ENCODE measurements around the gene SYMPK.
"Not testable (repeated sequence)": the region's sequence is repeated elsewhere in the genome, so short reads cannot be mapped to it uniquely, and the experiment has no call there.

Gene SYMPK

DNA sequence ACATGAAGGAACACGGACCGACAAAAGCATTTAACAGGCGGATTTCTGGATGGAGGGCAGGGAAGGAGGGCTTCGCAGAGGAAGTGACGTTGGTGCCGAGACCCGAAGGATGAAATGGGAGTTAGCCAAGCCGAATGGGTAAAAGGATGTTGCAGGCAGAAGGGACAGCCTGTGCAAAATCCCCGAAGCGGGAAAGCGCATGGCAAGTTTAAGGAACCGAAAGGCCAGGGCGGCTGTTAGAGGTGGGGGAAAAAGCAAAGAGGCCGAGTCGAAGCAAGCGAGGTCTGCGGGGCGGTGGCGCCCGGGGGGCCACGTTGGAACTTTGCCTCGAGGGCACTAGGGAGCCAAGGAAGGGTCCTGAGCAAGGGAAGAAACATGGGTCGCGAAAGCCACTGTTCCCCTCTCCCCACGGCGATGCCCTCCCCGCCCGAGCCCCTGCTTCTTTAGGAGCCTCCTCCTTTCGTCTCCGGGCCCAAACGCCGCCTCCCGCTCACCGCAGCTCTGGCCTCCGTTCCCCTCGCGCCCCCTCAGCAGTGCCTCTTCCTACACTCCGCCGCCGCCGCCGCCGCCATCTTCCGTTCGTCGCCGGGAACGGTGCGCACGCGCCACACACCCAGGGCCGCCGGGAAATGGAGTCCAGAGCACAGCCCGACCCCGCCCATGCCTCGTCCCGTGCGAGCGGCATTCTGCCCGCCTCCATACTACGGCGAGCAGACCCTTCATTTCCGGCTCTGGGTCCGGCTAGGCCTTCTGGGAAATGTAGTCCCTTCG is at the start of gene SYMPK:
TSS of gene SYMPK (minus strand) at position 584 of the 771 bp plus-strand sequence. CDS start 8,652 bp downstream, outside the sequence.
- DNase-seq, result peak; percentile 97

DNA sequence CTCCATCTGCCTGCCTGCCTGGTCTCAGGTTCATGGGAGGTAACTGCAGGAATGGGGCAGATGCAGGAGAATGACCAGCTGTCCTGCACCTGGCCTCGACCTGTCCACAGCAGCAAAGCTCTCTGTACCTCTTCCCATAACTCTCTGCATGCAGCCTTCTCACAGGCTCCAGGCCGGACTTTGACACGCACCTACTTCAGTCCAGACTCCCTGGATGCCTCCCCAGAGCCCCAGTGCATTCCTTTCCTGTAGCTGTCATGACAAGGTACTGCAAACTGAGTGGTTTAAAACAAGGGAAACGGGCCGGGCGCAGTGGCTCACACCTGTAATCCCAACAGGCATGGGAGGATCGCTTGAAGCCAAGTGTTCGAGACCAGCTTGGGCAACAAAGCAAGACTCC is 48.3 kb upstream of the SYMPK start:
- no peak for DNase-seq

DNA sequence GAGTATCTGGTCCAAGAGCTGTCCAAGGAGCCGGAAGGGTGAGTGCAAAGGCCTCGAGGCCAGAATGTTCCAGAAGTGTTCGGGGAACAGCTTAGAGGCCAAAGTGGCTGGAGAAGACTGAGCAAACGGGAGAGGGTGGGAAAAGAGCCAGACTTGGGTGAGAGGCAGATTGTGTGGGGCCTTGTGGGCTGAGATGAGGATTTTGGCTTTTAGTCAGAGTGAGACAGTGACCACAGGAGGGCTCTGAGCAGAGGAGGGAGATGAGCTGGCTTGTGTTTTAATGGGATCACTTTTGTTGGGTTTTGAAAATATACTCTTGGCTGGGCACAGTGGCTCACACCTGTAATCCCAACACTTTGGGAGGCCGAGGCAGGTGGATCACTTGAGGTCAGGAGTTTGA is 46.0 kb upstream of the SYMPK start:
- no peak for DNase-seq

DNA sequence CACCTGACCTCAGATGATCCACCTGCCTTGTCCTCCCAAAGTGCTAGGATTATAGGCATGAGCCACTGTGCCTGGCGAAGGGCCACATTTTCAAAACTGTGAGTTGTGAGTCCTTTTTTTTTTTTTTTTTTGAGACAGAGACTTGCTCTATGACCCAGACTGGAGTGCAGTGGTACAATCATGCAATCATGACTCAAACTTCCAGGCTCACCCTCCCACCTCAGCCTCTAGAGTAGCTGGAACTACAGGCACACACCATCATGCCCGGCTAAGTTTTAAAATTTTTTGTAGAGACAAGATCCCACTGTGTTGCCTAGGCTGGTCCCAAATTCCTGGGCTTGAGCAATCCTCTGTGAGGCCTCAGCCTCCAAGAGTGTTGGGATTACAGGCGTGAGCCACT is 43.3 kb upstream of the SYMPK start:
- DNase-seq, result no peak

GRCh38 chr19:45905011-45905410 is 42.1 kb upstream of the SYMPK start:
- DNase-seq, result no peak

GRCh38 chr19:45902651-45903625 is 40.0 kb upstream of the SYMPK start:
- DNase-seq, result peak; percentile 99

DNA sequence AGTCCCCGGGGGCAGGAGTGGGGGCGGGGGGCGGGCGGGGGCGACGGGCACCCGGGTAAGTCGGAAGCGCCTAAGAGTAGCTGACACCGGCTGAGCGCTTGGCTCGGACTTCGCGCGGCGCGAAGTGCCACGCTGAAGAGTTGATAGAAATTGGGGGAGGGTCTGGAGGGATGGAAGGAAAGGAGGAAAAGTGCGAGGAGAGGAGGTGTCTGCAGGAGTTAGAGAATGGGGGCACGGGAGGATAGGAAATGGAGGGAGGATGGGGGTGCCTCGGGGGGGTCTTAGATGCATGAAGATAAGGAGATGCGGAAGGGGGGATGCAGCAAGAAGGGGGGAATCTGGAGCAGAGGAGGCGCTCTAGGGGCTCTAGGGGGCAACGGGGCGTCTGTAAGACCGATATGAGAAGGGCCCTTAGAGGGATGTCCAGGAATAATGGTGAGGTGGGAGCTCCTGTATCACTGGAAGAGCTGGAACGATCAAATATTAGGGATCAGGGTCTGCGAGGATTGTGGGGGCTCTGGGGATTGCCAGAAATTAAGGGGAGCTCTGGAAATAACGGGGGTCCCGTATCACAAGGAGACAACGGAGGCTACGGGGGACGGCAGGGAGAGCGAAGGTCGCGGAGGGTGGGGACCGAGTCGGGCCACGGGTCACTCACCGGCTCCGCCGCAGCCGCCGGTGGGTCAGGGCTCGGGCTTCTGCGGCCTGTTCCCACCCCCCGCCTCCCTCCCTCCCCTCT is 39.1 kb upstream of the SYMPK start, which contains the start of gene MYPOP:
TSS of gene MYPOP (minus strand) at position 702 of the 739 bp plus-strand sequence. CDS start 840 bp downstream, outside the sequence.
- no peak for DNase-seq

DNA sequence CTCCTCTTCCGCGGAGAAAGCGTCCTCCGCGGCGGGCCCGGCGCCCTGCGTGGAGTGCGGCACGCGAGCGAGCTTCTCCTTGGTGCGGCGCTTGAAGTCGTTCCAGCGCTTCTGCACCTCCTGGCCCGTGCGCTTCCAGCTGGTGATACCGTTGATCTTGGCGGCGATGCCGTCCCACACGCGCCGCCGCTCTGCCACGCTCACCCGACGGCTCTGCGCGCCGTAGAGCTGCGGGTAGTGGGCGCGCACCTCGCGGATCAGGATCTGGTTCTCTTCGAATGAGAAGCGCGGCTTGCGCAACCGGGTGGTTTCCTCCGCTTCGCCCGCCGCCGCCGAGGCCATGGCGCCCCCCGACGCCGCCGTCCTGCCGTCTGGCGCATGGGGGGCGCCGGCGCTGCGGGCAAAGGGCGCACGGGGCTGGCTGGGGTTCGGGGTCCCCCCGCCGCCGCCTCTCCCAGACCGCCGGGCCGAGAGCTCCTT is 38.5 kb upstream of the SYMPK start:
- DNase-seq, result no peak

DNA sequence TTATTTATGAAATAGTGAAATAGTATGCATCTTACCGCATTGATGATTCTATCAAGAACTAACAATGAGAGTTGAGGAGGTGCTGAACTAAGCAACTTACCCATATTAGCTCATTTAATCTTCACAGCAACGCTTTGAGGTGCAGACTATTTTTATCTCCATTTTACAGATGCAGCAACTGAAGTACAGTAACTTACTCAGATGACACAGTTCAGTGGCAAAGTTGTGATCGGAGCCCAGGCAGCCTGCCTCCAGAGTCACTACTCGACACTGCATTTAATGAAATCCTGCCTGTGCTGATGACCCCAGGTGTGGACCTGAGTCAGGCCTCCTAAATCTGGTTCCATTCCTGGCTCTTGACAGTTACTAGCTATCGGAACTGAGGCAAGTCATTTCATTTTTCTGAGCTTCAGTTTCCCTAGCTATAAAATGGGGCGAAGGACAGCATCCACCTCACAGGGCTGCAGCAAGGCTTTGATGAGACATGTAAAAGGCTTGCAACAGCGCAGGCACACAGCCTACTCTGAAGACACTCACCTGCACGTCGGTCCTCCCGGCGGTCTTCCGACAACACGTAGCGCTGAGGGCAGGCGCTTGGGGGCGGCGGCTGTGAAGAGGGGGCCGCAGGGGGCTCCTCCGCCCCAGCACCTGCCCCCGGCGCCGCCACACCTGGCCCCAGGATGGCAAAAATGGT is 37.9 kb upstream of the SYMPK start:
- no peak for DNase-seq

DNA sequence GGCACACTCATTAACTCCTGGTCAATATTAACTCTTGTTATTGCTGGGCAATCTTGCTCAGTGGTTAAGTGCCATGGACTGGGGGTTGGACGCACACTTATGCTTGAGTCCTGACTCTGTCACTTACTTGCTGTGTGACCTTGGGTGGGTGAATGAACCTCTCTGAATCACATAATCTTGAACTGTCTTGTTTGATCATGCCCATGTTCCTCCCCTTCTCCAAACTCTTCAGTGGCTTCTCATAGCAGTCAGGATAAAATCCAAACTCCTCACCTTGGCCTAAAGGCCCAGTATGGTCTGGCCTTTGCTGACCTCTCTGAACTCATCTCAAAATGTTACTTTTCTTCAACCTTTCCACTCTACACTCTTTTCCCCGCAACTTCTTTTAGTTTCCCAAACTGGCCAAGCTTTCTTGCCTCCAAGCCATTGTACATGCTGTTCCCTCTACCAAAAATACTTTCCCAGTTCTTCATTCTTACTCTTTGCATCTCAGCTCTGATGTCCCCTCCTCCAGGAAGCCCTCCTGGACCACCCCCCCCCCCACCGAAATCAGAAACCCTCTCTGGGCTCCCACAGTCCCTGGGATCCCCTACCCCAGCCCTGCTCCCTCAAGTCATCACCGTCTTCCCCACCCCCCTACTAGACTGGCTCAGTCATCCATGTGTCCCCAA is 37.1 kb upstream of the SYMPK start:
- DNase-seq, result no peak

GRCh38 chr19:45899253-45899652 is 36.3 kb upstream of the SYMPK start:
- no peak for DNase-seq

DNA sequence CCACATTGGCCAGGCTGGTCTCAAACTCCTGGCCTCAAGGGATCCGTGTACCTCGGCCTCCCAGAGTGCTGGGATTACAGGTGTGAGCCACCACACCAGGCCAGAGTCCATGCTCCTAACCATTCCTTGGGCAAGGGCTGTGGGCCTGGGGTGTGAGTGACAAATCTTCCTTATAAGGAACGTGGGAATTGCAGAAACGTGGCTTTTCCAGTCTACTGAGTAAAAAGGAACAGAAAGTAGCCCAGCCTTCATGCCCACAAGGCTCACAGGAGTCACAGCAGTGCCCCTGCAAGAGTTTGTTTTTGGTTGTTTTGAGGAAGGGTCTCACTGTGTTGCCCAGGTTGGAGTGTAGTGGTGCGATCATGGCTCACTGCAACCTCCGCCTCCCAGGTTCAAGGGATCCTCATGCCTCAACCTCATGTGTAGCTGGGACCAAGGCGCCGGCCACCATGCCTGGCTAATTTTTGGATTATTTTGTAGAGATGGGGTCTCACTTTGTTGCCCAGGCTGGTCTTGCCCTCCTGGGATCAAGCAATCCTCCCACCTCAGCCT is 34.4 kb upstream of the SYMPK start:
- no peak for DNase-seq

GRCh38 chr19:45895983-45896599 is 33.1 kb upstream of the SYMPK start:
- not testable (repeated sequence) for DNase-seq

GRCh38 chr19:45895519-45895972 is 32.6 kb upstream of the SYMPK start:
- DNase-seq, result no peak

- no peak for DNase-seq
Measured at GRCh38 chr19:45890877-45891276, 27.9 kb upstream of the SYMPK start.

DNA sequence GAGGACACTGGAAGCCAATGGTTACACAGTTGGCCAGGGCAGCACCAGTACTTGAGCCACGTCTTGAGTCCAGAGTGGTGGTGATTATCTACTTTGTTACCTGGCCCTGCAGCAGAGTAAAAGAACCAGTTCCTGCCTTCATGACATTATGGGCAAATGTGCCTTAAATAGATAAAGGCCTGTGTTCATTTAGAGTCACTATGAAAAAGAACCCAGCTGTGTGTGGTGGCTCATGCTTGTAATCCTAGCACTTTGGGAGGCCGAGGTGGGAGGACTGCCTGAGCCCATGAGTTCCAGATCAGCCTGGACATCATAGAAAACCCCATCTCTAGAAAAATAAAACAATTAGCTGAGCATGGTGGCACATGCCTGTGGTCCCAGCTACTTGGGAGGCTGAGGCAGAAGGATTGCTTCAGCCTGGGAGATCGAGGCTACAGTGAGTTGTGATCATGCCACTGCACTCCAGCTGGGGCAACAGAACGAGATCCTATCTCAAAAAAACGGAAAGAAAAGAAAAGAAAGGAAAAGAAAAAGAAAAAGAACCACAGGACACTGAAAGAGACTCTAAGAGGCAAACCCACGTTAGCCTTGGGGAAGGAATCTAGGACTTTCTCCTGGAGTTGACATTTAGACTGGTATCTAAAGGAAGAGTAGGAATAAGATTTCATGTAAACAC is 26.4 kb upstream of the SYMPK start:
- DNase-seq, result no peak

DNA sequence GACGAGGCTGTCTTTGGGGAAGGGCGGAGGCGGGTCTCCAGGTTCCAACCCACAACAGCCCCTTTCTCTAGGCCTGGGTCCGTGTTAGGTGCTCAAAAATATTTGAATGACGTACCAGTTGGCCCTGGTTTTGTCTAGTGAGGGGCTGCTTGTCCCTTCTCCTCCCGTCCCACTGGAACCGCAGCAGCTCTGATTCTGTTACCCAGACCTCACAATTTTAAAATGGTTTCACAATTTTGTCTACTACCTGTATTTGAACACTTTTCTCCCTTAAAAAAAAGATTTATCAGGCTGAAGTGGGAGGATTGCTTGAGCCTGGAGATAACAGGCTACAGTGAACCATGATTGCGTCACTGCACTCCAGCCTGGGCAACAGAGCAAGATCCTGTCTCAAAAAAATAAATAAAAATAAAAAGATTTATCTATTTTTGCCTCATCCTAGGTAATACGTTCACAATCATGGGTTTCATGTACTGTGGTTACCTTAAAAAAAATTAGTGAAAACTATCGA is 24.3 kb upstream of the SYMPK start:
- DNase-seq, result no peak

DNA sequence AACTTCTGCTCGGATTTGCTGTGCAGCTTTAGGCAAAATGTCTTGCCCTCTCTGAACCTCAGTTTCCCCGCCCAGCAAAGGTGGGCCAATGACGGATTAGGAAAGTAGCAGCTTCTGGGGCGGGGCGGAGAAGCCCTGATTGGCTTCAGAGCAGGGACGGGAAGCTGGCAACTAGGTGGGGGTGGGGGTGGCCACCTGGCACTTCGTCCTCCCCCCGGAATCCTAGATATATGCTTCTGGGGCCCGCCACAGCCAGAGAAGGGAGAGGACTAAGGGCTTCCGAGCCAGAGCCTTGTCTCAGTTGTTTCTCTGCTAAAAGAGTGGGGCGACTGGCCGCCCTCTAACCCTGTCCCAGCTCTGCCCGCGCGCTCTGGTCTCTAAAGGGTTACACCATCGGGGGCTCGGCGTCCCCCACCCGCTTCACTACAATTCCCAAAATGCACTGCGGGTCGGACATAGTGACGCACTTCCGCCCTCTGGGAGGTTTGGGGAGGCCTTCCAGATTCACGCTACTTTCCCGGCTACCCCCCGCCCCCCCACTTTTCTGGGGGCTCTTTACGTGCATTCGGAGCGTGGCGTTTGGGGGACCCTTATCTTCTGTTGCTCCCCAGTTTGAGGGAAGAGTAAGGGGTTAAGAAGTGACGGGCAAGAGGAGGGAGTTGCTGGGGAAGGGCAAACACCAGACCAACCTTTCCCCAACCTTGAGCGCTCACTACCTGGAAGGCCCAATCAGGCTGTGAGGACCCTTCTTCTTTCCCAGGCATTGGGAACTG is 23.7 kb upstream of the SYMPK start:
- peak; percentile 85 for DNase-seq
